NCI-H2107 (cell line): ENCODE data around the gene EID2.

Experiments used
- DNase-seq: peaks from one replicate; lab custom pipeline; 2025; lab: John Stamatoyannopoulos, UW

EID2 gene

GRCh38 chr19:39533791-39534190 lies 6.2 kb downstream of the EID2 start:
- no peak for DNase-seq

GRCh38 chr19:39533003-39533512 lies 6.9 kb downstream of the EID2 start:
- DNase-seq: no peak

GRCh38 chr19:39532233-39533002 lies 7.5 kb downstream of the EID2 start, which contains the start of gene EID2B:
EID2B (minus strand) TSS chr19:39532852; CDS start chr19:39532802, 50 bp downstream.
- DNase-seq: peak; percentile 95

- no peak for DNase-seq
Measured at GRCh38 chr19:39531834-39532232, 8.1 kb downstream of the EID2 start.

- DNase-seq: no peak
Measured at GRCh38 chr19:39525205-39525604, 14.8 kb downstream of the EID2 start.

- no peak for DNase-seq
Measured at GRCh38 chr19:39524495-39524894, 15.5 kb downstream of the EID2 start.

- DNase-seq: no peak
Measured at GRCh38 chr19:39520541-39521484, 19.1 kb downstream of the EID2 start.

- DNase-seq: no peak
Measured at GRCh38 chr19:39518975-39519374, 21.0 kb downstream of the EID2 start.

- no peak for DNase-seq
Measured at GRCh38 chr19:39518458-39518857, 21.5 kb downstream of the EID2 start.

GRCh38 chr19:39517432-39517831 lies 22.5 kb downstream of the EID2 start:
- DNase-seq: no peak

- DNase-seq: no peak
Measured at GRCh38 chr19:39516270-39516669, 23.7 kb downstream of the EID2 start.

GRCh38 chr19:39515551-39516191 lies 24.3 kb downstream of the EID2 start:
- DNase-seq: no peak

GRCh38 chr19:39514840-39515550 lies 25.0 kb downstream of the EID2 start, which contains the start of gene SELENOV:
SELENOV (plus strand) TSS chr19:39515139; CDS start chr19:39515213, 74 bp downstream.
- DNase-seq: no peak

GRCh38 chr19:39512988-39513387 lies 27.0 kb downstream of the EID2 start:
- DNase-seq: no peak

- no peak for DNase-seq
Measured at GRCh38 chr19:39509233-39509632, 30.7 kb downstream of the EID2 start.

GRCh38 chr19:39508629-39509028 lies 31.3 kb downstream of the EID2 start:
- no peak for DNase-seq

GRCh38 chr19:39507715-39508364 lies 32.1 kb downstream of the EID2 start:
- no peak for DNase-seq

- DNase-seq: no peak
Measured at GRCh38 chr19:39506944-39507714, 32.8 kb downstream of the EID2 start.

- no peak for DNase-seq
Measured at GRCh38 chr19:39506598-39506943, 33.4 kb downstream of the EID2 start.
